Subcutaneous adipose tissue (tissue), 4 donors: ENCODE measurements around the gene HLA-DQA1. TPM values are rescaled to one million over a fixed set of nuclear protein-coding genes. Genes with fewer than 3 reads are reported as not detected.

Source experiments
- CTCF ChIP-seq: fragments of 450-650 bp; IDR thresholded peaks from one replicate; pipeline ENCODE4 v1.5.1; 2016; ENCODE audit warnings: low read depth, mild to moderate bottlenecking, control low read depth, antibody characterized with exemption, moderate library complexity
- total RNA-seq, 4 donors: library from RNA; depleted of rRNA; stranded (reverse); fragments of >200 nt; gene quantifications; one replicate each; pipeline ENCODE4 v1.1.0, GENCODE V29; 2016

HLA-DQA1 gene
- total RNA-seq, 4 donors from 2014 or later, result 6.6 to 18.5 (median 11.4) TPM

- no peak for TF ChIP-seq CTCF
Observed at GRCh38 chr6:32685603-32686002, 48.4 kb downstream of the HLA-DQA1 start.

GRCh38 chr6:32689531-32690501 lies 52.6 kb downstream of the HLA-DQA1 start:
- TF ChIP-seq CTCF, result no peak

- no peak for TF ChIP-seq CTCF
Observed at GRCh38 chr6:32692019-32692418, 54.8 kb downstream of the HLA-DQA1 start.

Other genes starting within 250 kb of the HLA-DQA1 start
- gene BTNL2, start 230.2 kb upstream of the HLA-DQA1 start, total RNA-seq, result not detected
- 100 to 1,000 TPM; 228 to 978 (median 306) TPM for gene HLA-DRA, start 197.5 kb upstream of the HLA-DQA1 start, total RNA-seq
- gene HLA-DRB5, start 107.1 kb upstream of the HLA-DQA1 start, total RNA-seq, result 10 to 100 TPM in 1 of 4 donors, 1 to 10 TPM in 1, under 1 TPM in 1, not detected in 1; 0.66 to 63.3 (median 9.9) TPM
- gene HLA-DRB1, start 47.6 kb upstream of the HLA-DQA1 start, total RNA-seq, result 100 to 1,000 TPM in 1 of 4 donors, 10 to 100 TPM in 3; 51.1 to 143 (median 85.6) TPM
- gene HLA-DQB1, start 29.3 kb downstream of the HLA-DQA1 start, total RNA-seq, result 10 to 100 TPM in 2 of 4 donors, 1 to 10 TPM in 2; 2.8 to 15.8 (median 7.5) TPM
- gene HLA-DQA2, start 104.0 kb downstream of the HLA-DQA1 start, total RNA-seq, result 1 to 10 TPM in 2 of 4 donors, under 1 TPM in 1, not detected in 1; 0.65 to 4.6 (median 1.7) TPM
- gene HLA-DQB2, start 126.1 kb downstream of the HLA-DQA1 start, total RNA-seq, result 1 to 10 TPM in 3 of 4 donors, not detected in 1; 1.1 to 4.3 (median 3.4) TPM
- under 1 TPM in 1 of 4 donors, not detected in 3; 0.34 TPM for gene HLA-DOB, start 179.6 kb downstream of the HLA-DQA1 start, total RNA-seq
- gene TAP2, start 201.3 kb downstream of the HLA-DQA1 start, total RNA-seq, result 10 to 100 TPM in 1 of 4 donors, 1 to 10 TPM in 3; 8.4 to 35.8 (median 9.6) TPM
- 10 to 100 TPM; 20.5 to 61.4 (median 49.0) TPM for gene PSMB8, start 206.6 kb downstream of the HLA-DQA1 start, total RNA-seq
- 10 to 100 TPM; 18.3 to 76.9 (median 32.4) TPM for gene TAP1, start 216.3 kb downstream of the HLA-DQA1 start, total RNA-seq
- 10 to 100 TPM; 21.6 to 49.9 (median 30.7) TPM for gene PSMB9, start 216.8 kb downstream of the HLA-DQA1 start, total RNA-seq